HepG2 (cell line): Measurements from ENCODE around the gene MFAP2.

Source experiments
- BHLHE40 ChIP-seq: IDR thresholded peaks from 2 replicates; pipeline ENCODE4 v1.6.1; 2011; ENCODE audit warnings: low read length, improper control_type of control experiment
- CAMTA2 ChIP-seq: sonication (generic); formaldehyde crosslinking; IDR thresholded peaks from 2 replicates; pipeline ENCODE4 v1.4.0; 2020; ENCODE audit warnings: mild to moderate bottlenecking, missing genetic modification reagents, borderline replicate concordance
- CREM ChIP-seq, 2 experiments: sonication (generic) in 1 of 2; formaldehyde crosslinking in 1 of 2; IDR thresholded peaks; 2 replicates each; pipeline versions ENCODE4 v1.4.0 to v1.6.1; 2016 to 2020; ENCODE audit warnings: antibody characterized with exemption in 1 of 2, mild to moderate bottlenecking in 1 of 2, missing genetic modification reagents in 1 of 2
- CTCF ChIP-seq: sonication (generic); formaldehyde crosslinking; IDR thresholded peaks from 2 replicates; pipeline ENCODE4 v1.5.0; 2020; ENCODE audit warnings: mild to moderate bottlenecking, missing genetic modification reagents, moderate library complexity
- DDIT3 ChIP-seq: sonication (generic); formaldehyde crosslinking; IDR thresholded peaks from 2 replicates; pipeline ENCODE4 v1.4.0; 2020; ENCODE audit warnings: mild to moderate bottlenecking, missing genetic modification reagents
- GTF2F1 ChIP-seq: fragments of 150-350 bp; IDR thresholded peaks from 2 replicates; pipeline ENCODE4 v1.6.1; 2014; ENCODE audit warnings: low read length
- HDAC2 ChIP-seq: sonication (generic); formaldehyde crosslinking; IDR thresholded peaks from 2 replicates; pipeline ENCODE4 v1.4.0; 2020; ENCODE audit warnings: missing genetic modification reagents
- RFX5 ChIP-seq: IDR thresholded peaks from 2 replicates; pipeline ENCODE4 v1.6.1; 2011; ENCODE audit warnings: low read depth, low read length, improper control_type of control experiment
- RORA ChIP-seq: sonication (generic); formaldehyde crosslinking; IDR thresholded peaks from 2 replicates; pipeline ENCODE4 v1.5.0; 2020; ENCODE audit warnings: mild to moderate bottlenecking, missing genetic modification reagents, moderate library complexity
- SMC3 ChIP-seq: IDR thresholded peaks from 2 replicates; pipeline ENCODE4 v1.6.1; 2011; ENCODE audit warnings: low read length, improper control_type of control experiment
- STAG1 ChIP-seq: sonication (generic); formaldehyde crosslinking; IDR thresholded peaks from 2 replicates; pipeline ENCODE4 v1.4.0; 2020; ENCODE audit warnings: missing genetic modification reagents
- ZNF652 ChIP-seq: IDR thresholded peaks from 2 replicates; pipeline ENCODE4 v1.6.1; 2016; ENCODE audit warnings: low read depth, borderline replicate concordance

- TF ChIP-seq RFX5 (no peak), BHLHE40 (no peak), ZNF652 (CRISPR knock-in tag) (no peak), GTF2F1 (no peak), HDAC2 (CRISPR knock-in tag) (no peak), CTCF (CRISPR knock-in tag) (no peak), DDIT3 (CRISPR knock-in tag) (no peak), STAG1 (CRISPR knock-in tag) (no peak), CREM (IDR thresholded peaks at IDR 0.05) (no peak), CREM (CRISPR knock-in tag; IDR thresholded peaks at IDR 0.05) (no peak), CAMTA2 (CRISPR knock-in tag) (no peak), RORA (CRISPR knock-in tag) (no peak), SMC3 (no peak)
Measured at GRCh38 chr1:17027403-17027802, 47.0 kb upstream of the MFAP2 start.
